HCT116 (cell line): ENCODE measurements around the gene VSIG10. TPM values are rescaled to one million over a fixed set of nuclear protein-coding genes. Genes with fewer than 3 reads are reported as not detected.

Experiments
- ATAC-seq: fragments of 200-7000 bp; cut with Tn5 transposase; 2 replicates; pipeline ENCODE4 v1.9.1; 2020; ENCODE audit warnings: mild to moderate bottlenecking, moderate library complexity
- BruUV-seq: library from RNA; stranded (reverse); fragments of 400-500 nt; replicated peaks from 2 replicates; lab custom pipeline; 2021; lab: Mats Ljungman, UMichigan
- CTCF ChIA-PET: fragments of 300-600 bp; sonication (Branson Sonifier 250); formaldehyde crosslinking; loops from one replicate; lab custom pipeline; 2021; ENCODE audit warnings: antibody characterized with exemption; lab: Charles Lee
- POLR2A ChIA-PET: fragments of 300-600, 350-600 bp; sonication (Branson Sonifier 250); formaldehyde crosslinking; loops from one replicate; lab custom pipeline; 2021; ENCODE audit warnings: antibody characterized with exemption; lab: Charles Lee
- RAD21 ChIA-PET, 2 experiments: fragments of 300-600 bp; sonication (Branson Sonifier 250); formaldehyde crosslinking; loops; one replicate each; lab custom pipeline; 2023; ENCODE audit warnings: low total read pairs in 2 of 2; ENCODE audit not compliant: uncharacterized antibody in 2 of 2, unreplicated experiment in 2 of 2, low non-redundant PET in 1 of 2; lab: Charles Lee
- DNase-seq: peaks from one replicate; pipeline ENCODE4 v3.0.0-alpha.2; 2010; ENCODE audit warnings: low read depth, low spot score
- H2AFZ ChIP-seq: fragments of 200-600 bp; shearing (Covaris generic), sonication (generic); 2 replicates; pipeline ENCODE4 v1.6.1; 2017; ENCODE audit warnings: low read depth, mixed run types, mixed read lengths, antibody characterized with exemption, low read length; ENCODE audit not compliant: poor library complexity, severe bottlenecking
- H3K27ac ChIP-seq: 2 replicates; pipeline ENCODE4 v1.5.1; 2012; ENCODE audit warnings: low read depth, low read length
- H3K27me3 ChIP-seq: fragments of 200-600 bp; sonication (generic); 2 replicates; pipeline ENCODE4 v1.6.1; 2016; ENCODE audit warnings: mixed run types, low read length, mixed read lengths; ENCODE audit not compliant: insufficient read depth
- H3K36me3 ChIP-seq, 2 experiments: fragments of 200-500 bp in 1 of 2; fragments of 200-600 bp in 1 of 2; sonication (Bioruptor generic) in 1 of 2; sonication (generic) in 1 of 2; 2 replicates each; pipeline versions ENCODE4 v1.5.1 to v1.6.1; 2014 to 2016; ENCODE audit warnings: low read length in 2 of 2, inconsistent platforms in 1 of 2, mixed read lengths in 1 of 2, mixed run types in 1 of 2; ENCODE audit not compliant: insufficient read depth in 2 of 2, control insufficient read depth in 1 of 2
- H3K4me1 ChIP-seq, 2 experiments: fragments of 200-600 bp in 1 of 2; sonication (generic) in 1 of 2; 2 replicates each; pipeline versions ENCODE4 v1.5.1 to v1.6.1; 2012 to 2017; ENCODE audit warnings: low read length in 2 of 2, inconsistent platforms in 1 of 2, mild to moderate bottlenecking in 1 of 2, mixed read lengths in 1 of 2, mixed run types in 1 of 2, moderate library complexity in 1 of 2; ENCODE audit not compliant: insufficient read depth in 2 of 2, control insufficient read depth in 1 of 2
- H3K4me2 ChIP-seq: fragments of 200-600 bp; sonication (generic); 2 replicates; pipeline ENCODE4 v1.6.1; 2017; ENCODE audit warnings: mixed run types, low read length, mixed read lengths
- H3K4me3 ChIP-seq, 2 experiments: fragments of 200-600 bp in 1 of 2; sonication (generic) in 1 of 2; replicated peaks in 1 of 2; 2 replicates each; pipeline ENCODE4 v1.5.1; 2011 to 2016; ENCODE audit warnings: low read length in 2 of 2, control low read depth in 1 of 2, low read depth in 1 of 2, mild to moderate bottlenecking in 1 of 2, mixed read lengths in 1 of 2, mixed run types in 1 of 2
- H3K79me2 ChIP-seq: fragments of 200-600 bp; sonication (generic); 2 replicates; pipeline ENCODE4 v1.6.1; 2017; ENCODE audit warnings: mild to moderate bottlenecking, mixed run types, low read length, moderate library complexity, mixed read lengths; ENCODE audit not compliant: insufficient read depth
- H3K9ac ChIP-seq: fragments of 200-600 bp; sonication (generic); 2 replicates; pipeline ENCODE4 v1.6.1; 2016; ENCODE audit warnings: low read length, mixed read lengths
- H3K9me2 ChIP-seq: fragments of 200-600 bp; sonication (generic), shearing (Covaris generic); 2 replicates; pipeline ENCODE4 v1.6.1; 2017; ENCODE audit warnings: mixed run types, mild to moderate bottlenecking, moderate library complexity; ENCODE audit not compliant: insufficient read depth
- H3K9me3 ChIP-seq, 2 experiments: fragments of 200-500 bp in 1 of 2; fragments of 200-600 bp in 1 of 2; sonication (Bioruptor generic) in 1 of 2; sonication (generic) in 1 of 2; 2 replicates each; pipeline ENCODE4 v1.6.1; 2014 to 2017; ENCODE audit warnings: low read length in 2 of 2, mixed read lengths in 2 of 2, inconsistent platforms in 1 of 2, low read depth in 1 of 2, mild to moderate bottlenecking in 1 of 2, mixed run types in 1 of 2, moderate library complexity in 1 of 2; ENCODE audit not compliant: control insufficient read depth in 1 of 2, insufficient read depth in 1 of 2
- H4K20me1 ChIP-seq: fragments of 200-600 bp; sonication (generic), shearing (Covaris generic); 2 replicates; pipeline ENCODE4 v1.6.1; 2017; ENCODE audit warnings: mixed run types, mild to moderate bottlenecking, moderate library complexity; ENCODE audit not compliant: insufficient read depth
- CBX3 ChIP-seq: IDR thresholded peaks from 2 replicates; pipeline ENCODE4 v1.6.1; 2012; ENCODE audit warnings: low read depth
- CEBPB ChIP-seq: IDR thresholded peaks from 2 replicates; pipeline ENCODE4 v1.6.1; 2012; ENCODE audit warnings: low read depth
- EGR1 ChIP-seq: IDR thresholded peaks from 2 replicates; pipeline ENCODE4 v1.6.1; 2012; ENCODE audit warnings: low read depth
- EZH2 ChIP-seq: fragments of 200-600 bp; sonication (generic); IDR thresholded peaks from 2 replicates; pipeline ENCODE4 v1.6.1; 2017; ENCODE audit warnings: antibody characterized with exemption, mixed run types
- FOSL1 ChIP-seq: IDR thresholded peaks from 2 replicates; pipeline ENCODE4 v1.6.1; 2012; ENCODE audit warnings: low read depth
- POLR2A ChIP-seq: IDR thresholded peaks from 2 replicates; pipeline ENCODE4 v1.7.0; 2011; ENCODE audit warnings: borderline replicate concordance; ENCODE audit not compliant: insufficient read depth, insufficient read length; ENCODE audit errors: extremely low read depth
- RAD21 ChIP-seq: IDR thresholded peaks from 2 replicates; pipeline ENCODE4 v1.6.1; 2012; ENCODE audit warnings: low read depth, mild to moderate bottlenecking
- SP1 ChIP-seq: IDR thresholded peaks from 2 replicates; pipeline ENCODE4 v1.6.1; 2012; ENCODE audit warnings: low read depth
- SRF ChIP-seq: IDR thresholded peaks from 2 replicates; pipeline ENCODE4 v1.6.1; 2012; ENCODE audit warnings: low read depth
- TCF7L2 ChIP-seq: IDR thresholded peaks from 2 replicates; pipeline ENCODE4 v1.7.0; 2011; ENCODE audit warnings: borderline replicate concordance, inconsistent platforms; ENCODE audit not compliant: insufficient read depth, insufficient read length; ENCODE audit errors: extremely low read depth
- YY1 ChIP-seq: IDR thresholded peaks from 2 replicates; pipeline ENCODE4 v1.6.1; 2011; ENCODE audit warnings: low read length, low read depth, moderate library complexity, mild to moderate bottlenecking; ENCODE audit not compliant: insufficient replicate concordance; ENCODE audit errors: extremely low read depth
- ZNF274 ChIP-seq: fragments of 200-500 bp; sonication (Bioruptor generic); IDR thresholded peaks from 2 replicates; pipeline ENCODE4 v1.6.1; 2014; ENCODE audit warnings: mild to moderate bottlenecking, low read depth, low read length, inconsistent platforms
- intact Hi-C: fragments of 100-400 bp; cut with micrococcal nuclease; formaldehyde crosslinking; loops from 2 replicates; pipeline ENCODE4 v1.10.0; 2022
- total RNA-seq: library from RNA; stranded (reverse); gene quantifications from one replicate; pipeline ENCODE4 v1.2.1, GENCODE V29; 2021; ENCODE audit not compliant: unreplicated experiment
- TF ChIP-seq, protein P1 (sequence below): IDR thresholded peaks from 2 replicates; pipeline ENCODE4 v1.6.1; 2012
- TF ChIP-seq, protein P2 (sequence below), 3 experiments: fragments of 200-600 bp in 1 of 3; sonication (generic) in 1 of 3; IDR thresholded peaks in 2 of 3; conservative IDR thresholded peaks in 1 of 3; 2 replicates each; pipeline ENCODE4 v1.5.1; 2012 to 2017; ENCODE audit warnings: low read depth in 2 of 3, low read length in 2 of 3, antibody characterized with exemption in 1 of 3, borderline replicate concordance in 1 of 3, control low read depth in 1 of 3, mild to moderate bottlenecking in 1 of 3, mixed read lengths in 1 of 3, mixed run types in 1 of 3, moderate library complexity in 1 of 3; ENCODE audit not compliant: insufficient read depth in 1 of 3
- TF ChIP-seq, protein P3 (sequence below): IDR thresholded peaks from 2 replicates; pipeline ENCODE4 v1.6.1; 2012

Gene VSIG10
- total RNA-seq, 1 experiment from 2014 or later, result 42.6 TPM

DNA sequence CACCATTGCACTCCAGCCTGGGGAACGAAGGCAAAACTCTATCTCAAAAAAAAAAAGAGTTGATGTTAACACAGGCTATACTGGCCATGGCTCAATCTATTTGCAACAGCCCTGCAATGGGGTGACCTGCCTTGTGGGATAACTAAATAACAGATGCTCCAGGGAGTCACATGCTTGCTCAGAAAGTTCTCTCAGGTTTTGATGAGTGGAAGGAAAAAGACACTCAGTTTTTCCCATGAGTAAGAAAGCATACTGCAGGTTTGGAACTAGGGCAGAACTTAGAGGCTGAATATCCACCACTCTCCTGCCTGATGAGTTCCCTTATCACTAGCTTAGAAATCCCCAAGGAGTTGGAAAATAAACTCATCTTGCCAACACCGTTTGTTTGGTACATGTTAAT is 59.7 kb downstream of the VSIG10 start:
- Histone ChIP-seq H4K20me1 (no peaks in the 10 kb centered on the region), H3K36me3 (peaks cover 18 to 42% of the 10 kb centered on the region in 2 experiments), H3K27ac (no peak overlapping the region), H3K4me3 (no peak overlapping the region), H3K4me2 (no peak overlapping the region), H3K9ac (no peak overlapping the region), H3K27me3 (no peaks in the 10 kb centered on the region), H3K4me1 (no peaks in the 10 kb centered on the region; a peak in 1 of 4 replicates), H2AFZ (no peak overlapping the region), H3K9me3 (no peaks in the 10 kb centered on the region), H3K9me2 (no peaks in the 10 kb centered on the region), H3K79me2 (peaks cover 27% of the 10 kb centered on the region)
- no peak for TF ChIP-seq EGR1
- no peak for TF ChIP-seq RAD21
- TF ChIP-seq, protein P1, sequence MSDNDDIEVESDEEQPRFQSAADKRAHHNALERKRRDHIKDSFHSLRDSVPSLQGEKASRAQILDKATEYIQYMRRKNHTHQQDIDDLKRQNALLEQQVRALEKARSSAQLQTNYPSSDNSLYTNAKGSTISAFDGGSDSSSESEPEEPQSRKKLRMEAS, result no peak
- ATAC-seq (no peak), DNase-seq (no peak)
- RAD21 ChIA-PET, result no interaction called here
- POLR2A ChIA-PET, result no interaction called here
- BruUV-seq, result no TSS peak
- intact Hi-C loops, result no loop called here
- CTCF ChIA-PET, result interaction anchor here (1.3 kb wide), 1 partner anchor 9 kb away, joined by 6 read pairs; no protein-coding TSS in a partner anchor

DNA sequence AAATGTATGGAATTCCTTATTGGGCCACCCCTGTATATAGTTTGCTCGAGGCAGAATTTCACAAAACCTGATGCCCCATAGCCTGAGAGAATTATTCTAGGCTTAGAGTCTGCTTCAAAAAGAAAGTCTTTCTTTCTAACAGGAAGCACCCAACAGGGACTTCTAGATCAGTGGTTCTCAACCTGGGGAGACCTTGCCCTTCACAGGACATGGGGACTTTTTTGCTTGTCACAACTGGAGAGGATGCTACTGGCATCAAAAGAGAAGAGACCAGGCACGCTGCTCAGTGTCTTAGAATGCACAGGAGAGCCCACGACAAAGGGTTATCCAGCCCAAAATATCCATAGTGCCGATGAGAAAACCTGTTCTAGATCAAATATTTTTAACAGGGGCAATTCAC is 61.7 kb downstream of the VSIG10 start:
- TF ChIP-seq YY1, result no peak
- no peak for TF ChIP-seq CBX3
- TF ChIP-seq, protein P2, sequence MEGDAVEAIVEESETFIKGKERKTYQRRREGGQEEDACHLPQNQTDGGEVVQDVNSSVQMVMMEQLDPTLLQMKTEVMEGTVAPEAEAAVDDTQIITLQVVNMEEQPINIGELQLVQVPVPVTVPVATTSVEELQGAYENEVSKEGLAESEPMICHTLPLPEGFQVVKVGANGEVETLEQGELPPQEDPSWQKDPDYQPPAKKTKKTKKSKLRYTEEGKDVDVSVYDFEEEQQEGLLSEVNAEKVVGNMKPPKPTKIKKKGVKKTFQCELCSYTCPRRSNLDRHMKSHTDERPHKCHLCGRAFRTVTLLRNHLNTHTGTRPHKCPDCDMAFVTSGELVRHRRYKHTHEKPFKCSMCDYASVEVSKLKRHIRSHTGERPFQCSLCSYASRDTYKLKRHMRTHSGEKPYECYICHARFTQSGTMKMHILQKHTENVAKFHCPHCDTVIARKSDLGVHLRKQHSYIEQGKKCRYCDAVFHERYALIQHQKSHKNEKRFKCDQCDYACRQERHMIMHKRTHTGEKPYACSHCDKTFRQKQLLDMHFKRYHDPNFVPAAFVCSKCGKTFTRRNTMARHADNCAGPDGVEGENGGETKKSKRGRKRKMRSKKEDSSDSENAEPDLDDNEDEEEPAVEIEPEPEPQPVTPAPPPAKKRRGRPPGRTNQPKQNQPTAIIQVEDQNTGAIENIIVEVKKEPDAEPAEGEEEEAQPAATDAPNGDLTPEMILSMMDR (IDR thresholded peaks at IDR 0.05 in 2 of 3, conservative IDR thresholded peaks at IDR 0.05 in 1 of 3; ENCODE audit: borderline replicate concordance in 1 of 3, insufficient read depth in 1 of 3, low read depth in 2 of 3, low read length in 2 of 3), result no peak
- TF ChIP-seq SRF, result no peak
- TF ChIP-seq POLR2A, result no peak
- TF ChIP-seq, protein P3, sequence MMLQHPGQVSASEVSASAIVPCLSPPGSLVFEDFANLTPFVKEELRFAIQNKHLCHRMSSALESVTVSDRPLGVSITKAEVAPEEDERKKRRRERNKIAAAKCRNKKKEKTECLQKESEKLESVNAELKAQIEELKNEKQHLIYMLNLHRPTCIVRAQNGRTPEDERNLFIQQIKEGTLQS, result no peak
- TF ChIP-seq EGR1, result no peak
- no peak for TF ChIP-seq CEBPB
- no peak for TF ChIP-seq RAD21
- TF ChIP-seq ZNF274, result no peak
- no peak for TF ChIP-seq FOSL1
- TF ChIP-seq, protein P1, result no peak
- no peak for TF ChIP-seq EZH2
- TF ChIP-seq SP1, result no peak
- no peak for TF ChIP-seq TCF7L2
- Histone ChIP-seq H3K4me2 (no peak overlapping the region), H4K20me1 (no peaks in the 10 kb centered on the region), H3K9ac (no peak overlapping the region), H3K4me1 (no peaks in the 10 kb centered on the region), H3K36me3 (peaks cover 22 to 40% of the 10 kb centered on the region in 2 experiments), H3K27me3 (no peaks in the 10 kb centered on the region), H3K4me3 (no peak overlapping the region), H2AFZ (no peak overlapping the region), H3K9me2 (no peaks in the 10 kb centered on the region), H3K27ac (no peak overlapping the region), H3K79me2 (peaks cover 8% of the 10 kb centered on the region; the same call in 1 of the 2 replicates), H3K9me3 (no peaks in the 10 kb centered on the region)
- POLR2A ChIA-PET, result no interaction called here
- CTCF ChIA-PET, result no interaction called here
- RAD21 ChIA-PET, result no interaction called here
- intact Hi-C loops, result no loop called here
- TSS peak; percentile 32 for BruUV-seq
- DNase-seq (no peak), ATAC-seq (no peak)
